Kidney (tissue), 14 donors: ENCODE results near the gene ATP6V0A4. TPM values are rescaled to one million over a fixed set of nuclear protein-coding genes. Genes with fewer than 3 reads are reported as not detected.

Source experiments
- DNase-seq, 5 donors: peaks; one replicate each; pipeline ENCODE4 v3.0.0-alpha.2; 2013 to 2020
- FAIRE-seq: peaks from 2 replicates; lab custom pipeline; 2012; peaks lifted over from hg19 to GRCh38; lab: Jason Lieb, UNC
- H3K27ac ChIP-seq, 2 donors: one replicate each; pipeline ENCODE4 v1.7.0; 2013; ENCODE audit warnings: low read depth in 2 of 2, low read length in 2 of 2, inconsistent platforms in 1 of 2
- H3K27me3 ChIP-seq: one replicate; pipeline ENCODE4 v1.7.1; 2013; ENCODE audit warnings: low read length, inconsistent platforms; ENCODE audit not compliant: control insufficient read depth, insufficient read depth
- H3K36me3 ChIP-seq, 3 donors: one replicate each; pipeline versions ENCODE4 v1.7.0 to v1.7.1; 2013; ENCODE audit warnings: low read length in 3 of 3, control low read depth in 1 of 3, inconsistent platforms in 1 of 3; ENCODE audit not compliant: insufficient read depth in 3 of 3, control insufficient read depth in 2 of 3
- H3K4me1 ChIP-seq, 3 donors: one replicate each; pipeline versions ENCODE4 v1.7.0 to v1.7.1; 2013; ENCODE audit warnings: low read length in 3 of 3, inconsistent platforms in 1 of 3, low read depth in 1 of 3; ENCODE audit not compliant: control insufficient read depth in 2 of 3, insufficient read depth in 2 of 3
- H3K4me3 ChIP-seq, 3 donors: one replicate each; pipeline versions ENCODE4 v1.7.0 to v1.8.1; 2013; ENCODE audit warnings: low read length in 3 of 3, control low read depth in 1 of 3, inconsistent platforms in 1 of 3
- H3K9ac ChIP-seq, 3 donors: one replicate each; pipeline versions ENCODE4 v1.7.0 to v1.7.1; 2013; ENCODE audit warnings: low read length in 3 of 3, control low read depth in 1 of 3, inconsistent platforms in 1 of 3
- H3K9me3 ChIP-seq, 3 donors: one replicate each; pipeline versions ENCODE4 v1.7.0 to v1.7.1; 2013; ENCODE audit warnings: low read length in 3 of 3, control low read depth in 1 of 3, inconsistent platforms in 1 of 3; ENCODE audit not compliant: control insufficient read depth in 2 of 3, insufficient read depth in 1 of 3
- intact Hi-C: fragments of 100-400 bp; cut with DNase I; formaldehyde crosslinking; loops from one replicate; pipeline ENCODE4 v1.11.1; 2022
- polyA plus RNA-seq: library from polyadenylated mRNA; stranded (reverse); fragments of 350-450 nt; fragmentation: Illumina TruSeq; extraction: RNeasy Lipid Tissue Mini Kit (QIAGEN cat#74804); gene quantifications from one replicate; pipeline ENCODE4 v1.2.3, GENCODE V29; 2014; ENCODE audit warnings: low read depth, low replicate concordance; ENCODE audit not compliant: insufficient read depth
- total RNA-seq: library from RNA; stranded (reverse); fragmentation: NEBNext Ultra II Directional; extraction: Animal tissue kit (Norgen Biotek cat#: 25700); gene quantifications from one replicate; pipeline ENCODE4 v1.2.1, GENCODE V29; 2021
- TF ChIP-seq, protein P1 (sequence below): IDR thresholded peaks from 3 replicates; pipeline ENCODE4 v1.5.1; 2012; ENCODE audit warnings: mild to moderate bottlenecking, moderate library complexity, borderline replicate concordance; ENCODE audit not compliant: insufficient read depth; ENCODE audit errors: extremely low read depth
- donor health status: control.
- donor health status: control.
- donor health status: control.
- donor health status: control.
- donor health status: control.
- donor health status: DM: yes; HTN: yes; CAD: no.
- donor health status: Normal renal cell carcinoma (clear cell type).

ATP6V0A4 gene
- total and polyA plus RNA-seq, 2 donors from 2014 or later = 30.5 to 140 TPM

DNA sequence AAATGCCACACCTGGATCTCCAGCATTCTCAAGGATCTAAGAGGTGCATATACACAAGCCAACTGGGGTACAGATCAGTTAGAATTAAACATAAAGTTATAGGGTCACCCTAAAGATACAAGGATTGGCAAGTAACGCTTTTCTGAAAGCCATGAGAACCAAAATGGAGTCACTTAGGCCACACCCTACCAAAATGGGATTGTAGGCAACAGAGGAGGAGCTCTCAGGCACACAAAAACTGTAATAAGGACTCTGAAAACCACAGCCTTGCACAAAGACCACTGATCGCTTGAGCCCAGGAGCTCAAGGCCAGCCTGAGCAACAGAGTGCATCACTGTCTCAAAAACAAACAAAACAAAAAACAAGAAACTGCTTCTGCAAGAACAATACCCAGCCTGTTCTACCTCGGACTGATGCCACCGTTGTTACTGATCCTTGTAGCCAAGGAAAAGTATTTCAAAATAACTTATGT, 132.3 kb downstream of the ATP6V0A4 start:
- Histone ChIP-seq H3K9me3 (no peaks in the 10 kb centered on the region), H3K4me3 (no peak overlapping the region), H3K27ac (no peak overlapping the region), H3K4me1 (peaks cover 0 to 6% (median 0%) of the 10 kb centered on the region in 3 donors), H3K27me3 (no peaks in the 10 kb centered on the region), H3K9ac (no peak overlapping the region), H3K36me3 (no peaks in the 10 kb centered on the region)
- FAIRE-seq (no peak), DNase-seq (no peak)
- TF ChIP-seq, protein P1, sequence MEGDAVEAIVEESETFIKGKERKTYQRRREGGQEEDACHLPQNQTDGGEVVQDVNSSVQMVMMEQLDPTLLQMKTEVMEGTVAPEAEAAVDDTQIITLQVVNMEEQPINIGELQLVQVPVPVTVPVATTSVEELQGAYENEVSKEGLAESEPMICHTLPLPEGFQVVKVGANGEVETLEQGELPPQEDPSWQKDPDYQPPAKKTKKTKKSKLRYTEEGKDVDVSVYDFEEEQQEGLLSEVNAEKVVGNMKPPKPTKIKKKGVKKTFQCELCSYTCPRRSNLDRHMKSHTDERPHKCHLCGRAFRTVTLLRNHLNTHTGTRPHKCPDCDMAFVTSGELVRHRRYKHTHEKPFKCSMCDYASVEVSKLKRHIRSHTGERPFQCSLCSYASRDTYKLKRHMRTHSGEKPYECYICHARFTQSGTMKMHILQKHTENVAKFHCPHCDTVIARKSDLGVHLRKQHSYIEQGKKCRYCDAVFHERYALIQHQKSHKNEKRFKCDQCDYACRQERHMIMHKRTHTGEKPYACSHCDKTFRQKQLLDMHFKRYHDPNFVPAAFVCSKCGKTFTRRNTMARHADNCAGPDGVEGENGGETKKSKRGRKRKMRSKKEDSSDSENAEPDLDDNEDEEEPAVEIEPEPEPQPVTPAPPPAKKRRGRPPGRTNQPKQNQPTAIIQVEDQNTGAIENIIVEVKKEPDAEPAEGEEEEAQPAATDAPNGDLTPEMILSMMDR = no peak
- intact Hi-C loops = no loop called here

DNA sequence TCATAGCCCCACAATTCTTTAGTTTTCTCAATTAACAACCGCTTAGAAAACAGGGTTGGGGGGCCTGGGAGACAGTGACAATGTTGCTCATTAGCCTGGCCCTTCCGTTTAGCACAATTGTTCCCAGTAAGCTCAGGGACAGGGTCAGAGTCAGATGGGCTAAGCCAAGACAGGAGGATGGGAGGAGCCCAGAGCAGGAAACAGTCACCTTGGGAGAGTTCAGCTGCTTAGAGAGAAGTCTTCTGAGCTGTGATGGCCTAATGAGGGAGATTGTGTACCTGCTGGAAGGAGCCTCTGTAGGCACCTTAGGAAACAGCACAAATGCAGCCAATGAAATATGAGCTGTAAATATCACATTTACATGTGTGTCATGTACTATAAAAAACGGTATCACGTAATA, 132.7 kb downstream of the ATP6V0A4 start:
- H3K4me1 ChIP-seq = peaks cover 0 to 6% (median 0%) of the 10 kb centered on the region in 3 donors
- no peak overlapping the region for H3K4me3 ChIP-seq
- TF ChIP-seq, protein P1 = no peak
- FAIRE-seq (no peak), DNase-seq (no peak)
- no peaks in the 10 kb centered on the region for H3K9me3 ChIP-seq
- no peak overlapping the region for H3K27ac ChIP-seq
- no peak overlapping the region for H3K9ac ChIP-seq
- H3K36me3 ChIP-seq = no peaks in the 10 kb centered on the region
- intact Hi-C loops = no loop called here
- H3K27me3 ChIP-seq = no peaks in the 10 kb centered on the region

DNA sequence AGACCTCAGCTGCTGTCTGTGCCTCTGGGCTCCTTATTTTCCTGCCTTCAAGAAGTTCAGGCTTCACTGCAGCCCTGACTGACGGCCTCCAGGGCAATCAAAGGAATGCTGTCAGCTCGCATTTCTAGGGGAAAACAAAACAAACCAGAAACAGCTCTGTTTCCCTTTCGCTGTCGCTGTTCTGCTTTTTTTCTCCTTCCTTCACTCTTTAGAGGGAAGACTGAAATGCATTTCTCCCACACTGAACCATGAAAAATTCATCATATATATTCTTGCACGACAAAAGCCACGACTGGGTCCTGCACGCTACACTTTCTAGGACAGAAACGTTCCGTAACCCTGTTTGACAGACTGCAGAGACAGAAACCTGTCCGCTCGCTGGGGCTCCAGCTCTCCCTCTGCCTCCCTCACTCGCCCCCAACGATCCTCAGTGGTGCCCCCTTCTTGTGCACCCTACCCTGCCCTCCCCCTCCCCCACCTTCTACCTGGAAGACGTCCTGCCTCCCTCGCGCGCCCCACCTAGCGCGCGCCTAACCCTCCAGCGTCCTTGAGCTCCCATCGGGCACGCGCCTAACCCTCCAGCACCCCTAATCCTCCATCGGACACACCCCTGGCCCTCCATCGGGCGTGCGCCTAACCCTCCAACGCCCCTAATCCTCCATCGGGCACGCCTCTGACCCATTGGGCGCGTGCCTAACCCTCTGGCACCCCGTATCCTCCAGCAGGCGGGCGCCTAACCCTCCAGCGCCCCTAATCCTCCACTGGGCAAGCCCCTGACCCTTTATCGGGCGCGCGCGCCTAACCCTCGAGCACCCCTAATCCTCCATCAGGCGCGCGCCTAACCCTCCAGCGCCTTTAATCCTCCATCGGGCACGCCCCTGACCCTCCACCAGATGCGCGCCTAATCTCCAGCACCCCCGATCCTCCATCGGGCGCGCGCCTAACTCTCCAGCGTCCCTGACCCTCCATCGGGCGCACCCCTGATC, 134.0 kb downstream of the ATP6V0A4 start:
- no peaks in the 10 kb centered on the region for H3K36me3 ChIP-seq
- H3K4me3 ChIP-seq = peak overlapping the region; percentile 54 to 67 (median 58)
- peak overlapping the region in 2 of 3 donors; percentile 25 to 34 for H3K9ac ChIP-seq
- H3K4me1 ChIP-seq = peaks cover 0 to 6% (median 0%) of the 10 kb centered on the region in 3 donors
- peak overlapping the region in 1 of 2 donors; percentile 43 for H3K27ac ChIP-seq
- FAIRE-seq (no peak), DNase-seq (peak; percentile 55 to 91 (median 83))
- intact Hi-C loops = no loop called here
- no peaks in the 10 kb centered on the region for H3K27me3 ChIP-seq
- no peaks in the 10 kb centered on the region for H3K9me3 ChIP-seq
- TF ChIP-seq, protein P1 = no peak
